Measurements from ENCODE around the gene CDA. TPM values are rescaled to one million over a fixed set of nuclear protein-coding genes. Genes with fewer than 3 reads are reported as not detected.

CDA gene
- total RNA-seq, 4 donors from 2014 or later = 5.3 to 24.1 (median 18.5) TPM

GRCh38 chr1:20587661-20588053 lies 1.2 kb upstream of the CDA start:
- peak in 1 of 2 donors; percentile 59 for DNase-seq (ENCODE audit: low spot score in 2 of 2)
- TF ChIP-seq CTCF (IDR thresholded peaks at IDR 0.05) = no peak
- no peak for TF ChIP-seq POLR2A (IDR thresholded peaks at IDR 0.05)
- 41 to 45% methylated on average over 2 of the region's 2 CpGs for WGBS, 2 donors
- intact Hi-C loops (cut with DNase I; ENCODE audit: low total_unique reads) = no loop called here
- no peak overlapping the region for H3K4me3 ChIP-seq (ENCODE audit: low read depth, poor library complexity, severe bottlenecking)

DNA sequence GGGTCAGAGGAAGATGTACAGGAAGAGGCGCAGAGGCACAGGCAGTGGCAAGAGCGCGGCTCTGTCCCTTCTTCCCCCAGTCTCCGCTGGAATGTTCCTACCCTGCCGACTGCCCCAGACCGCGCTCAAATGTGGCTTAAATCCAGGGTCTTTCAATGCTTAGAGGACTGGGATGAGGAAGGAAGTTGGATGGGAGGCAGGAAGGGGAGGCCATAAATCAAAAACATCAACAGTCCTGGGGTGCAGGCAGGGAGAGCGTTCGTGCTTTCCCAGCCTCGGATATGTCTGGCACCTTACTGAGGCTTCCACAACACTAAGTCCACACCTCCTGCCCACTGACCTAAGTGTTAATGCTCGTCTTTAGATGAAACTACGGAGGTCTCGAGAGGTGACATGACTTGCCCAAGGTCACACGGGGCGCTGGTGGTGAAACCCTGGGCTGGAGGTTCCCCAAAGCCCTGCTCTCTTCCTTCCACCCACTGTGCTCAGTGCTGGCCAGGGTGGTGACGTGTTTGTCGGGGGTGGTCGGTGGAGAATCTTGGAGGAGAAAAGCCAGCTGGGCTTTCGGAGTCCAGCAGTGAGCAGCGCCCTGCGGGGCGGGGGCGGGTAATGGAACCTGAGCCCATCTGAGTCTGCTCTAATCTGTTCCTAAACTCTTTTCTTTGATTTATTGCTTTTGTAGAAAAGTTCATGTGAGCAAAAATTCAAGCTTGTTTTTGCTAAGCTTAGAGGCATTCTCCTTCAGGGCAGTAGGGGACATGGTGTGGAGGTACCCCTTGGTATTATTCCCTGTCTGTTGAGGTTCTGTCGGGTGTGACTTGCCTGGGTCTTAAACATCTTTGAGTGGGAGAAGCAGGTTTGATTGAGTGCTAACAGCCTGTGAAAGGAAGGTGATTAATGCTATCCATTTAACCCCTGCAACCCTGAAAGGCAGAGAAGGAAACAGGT lies 708 bp downstream of the CDA start:
- WGBS, 2 donors = 8 to 10% methylated on average over 24 of the region's 24 CpGs
- TF ChIP-seq CTCF (IDR thresholded peaks at IDR 0.05) (no peak), POLR2A (IDR thresholded peaks at IDR 0.05) (no peak)
- intact Hi-C loops (cut with DNase I; ENCODE audit: low total_unique reads) = no loop called here
- no peak for DNase-seq (ENCODE audit: low spot score in 2 of 2)
- H3K4me3 ChIP-seq (ENCODE audit: low read depth, poor library complexity, severe bottlenecking) = peak overlapping the region; percentile 13

DNA sequence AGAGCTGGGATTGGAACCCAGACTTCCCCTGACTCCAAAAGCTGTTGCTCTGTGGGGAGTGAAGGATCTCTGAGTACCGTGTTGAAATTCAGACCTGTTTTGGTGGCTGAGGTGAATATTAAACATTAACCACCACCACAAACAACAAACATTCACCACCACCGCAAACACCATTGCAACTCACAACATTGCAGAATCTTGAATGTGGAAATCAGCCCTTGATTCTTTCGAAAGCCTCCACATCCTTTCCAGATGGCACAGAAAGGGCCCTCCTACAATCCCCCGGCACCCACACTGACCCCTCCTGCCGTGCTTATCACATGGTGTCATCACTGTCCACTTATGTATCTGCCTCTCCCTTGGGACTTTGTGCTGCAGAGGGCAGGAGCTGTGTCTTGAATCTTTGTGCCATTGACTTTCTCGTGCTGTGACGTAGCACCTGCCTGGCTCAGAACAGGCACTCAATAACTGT lies 1.4 kb downstream of the CDA start:
- no peak overlapping the region for H3K4me3 ChIP-seq (ENCODE audit: low read depth, poor library complexity, severe bottlenecking)
- TF ChIP-seq POLR2A (IDR thresholded peaks at IDR 0.05) = no peak
- no peak for TF ChIP-seq CTCF (IDR thresholded peaks at IDR 0.05)
- WGBS, 2 donors = 40 to 44% methylated on average over 7 of the region's 7 CpGs
- peak in 1 of 2 donors; percentile 46 for DNase-seq (ENCODE audit: low spot score in 2 of 2)
- intact Hi-C loops (cut with DNase I; ENCODE audit: low total_unique reads) = no loop called here

DNA sequence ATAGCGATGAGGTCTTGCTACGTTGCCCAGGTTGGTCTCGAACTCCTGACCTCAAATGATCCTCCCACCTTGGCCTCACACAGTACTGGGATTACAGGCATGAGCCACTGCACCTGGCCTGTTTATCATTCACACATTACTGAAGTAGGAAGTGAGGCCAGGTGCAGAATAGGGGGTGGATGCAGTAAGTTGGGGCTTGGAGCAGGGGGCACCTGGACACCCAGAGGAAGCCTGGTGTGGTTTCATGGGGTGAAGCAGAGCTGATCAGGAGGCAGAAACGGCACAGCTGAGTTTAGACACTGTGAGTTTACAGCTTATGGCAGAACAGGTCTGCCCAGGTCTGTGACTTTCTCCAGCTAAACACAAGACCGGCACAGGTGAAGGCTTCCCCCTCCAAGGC lies 4.9 kb downstream of the CDA start:
- TF ChIP-seq POLR2A (IDR thresholded peaks at IDR 0.05) (no peak), CTCF (IDR thresholded peaks at IDR 0.05) (no peak)
- intact Hi-C loops (cut with DNase I; ENCODE audit: low total_unique reads) = no loop called here
- WGBS, 2 donors = 80 to 88% methylated on average over 5 of the region's 5 CpGs
- DNase-seq (ENCODE audit: low spot score in 2 of 2) = no peak
- no peak overlapping the region for H3K4me3 ChIP-seq (ENCODE audit: low read depth, poor library complexity, severe bottlenecking)

- no peak for DNase-seq (ENCODE audit: low spot score in 2 of 2)
- 83 to 91% methylated on average over 14 of the region's 14 CpGs for WGBS, 2 donors
- intact Hi-C loops (cut with DNase I; ENCODE audit: low total_unique reads) = no loop called here
- no peak overlapping the region for H3K4me3 ChIP-seq (ENCODE audit: low read depth, poor library complexity, severe bottlenecking)
- TF ChIP-seq POLR2A (IDR thresholded peaks at IDR 0.05) (no peak), CTCF (IDR thresholded peaks at IDR 0.05) (no peak)
Measured at GRCh38 chr1:20594746-20595145, 5.8 kb downstream of the CDA start.
